ENCODE data around the gene MARCHF4. TPM values are rescaled to one million over a fixed set of nuclear protein-coding genes. Genes with fewer than 3 reads are reported as not detected.

The MARCHF4 gene
- total RNA-seq: under 1 TPM; 0.22 to 0.29 (median 0.25) TPM
- long read RNA-seq, donor 1: 0 reads
- long read RNA-seq, donor 2: 0 reads

- no peaks in the 10 kb centered on the region for H3K4me1 ChIP-seq (ENCODE audit: low read depth)
- intact Hi-C loops (cut with DNase I, micrococcal nuclease): no loop called here
- no peak within 1 kb of the TSS for H3K4me3 ChIP-seq
- no peak for TF ChIP-seq CTCF (IDR thresholded peaks at IDR 0.05)
- DNase-seq: peak; percentile 53 to 66 (median 54)
- no peaks in the 10 kb centered on the region for H3K36me3 ChIP-seq (ENCODE audit: low read depth)
- H3K9me3 ChIP-seq: no peaks in the 10 kb centered on the region
- peak; percentile 82 for ATAC-seq
Measured at GRCh38 chr2:216371721-216372702, at the start of gene MARCHF4. MARCHF4 (minus strand) TSS chr2:216372483; CDS start chr2:216370260, 2,223 bp downstream.

- Histone ChIP-seq H3K36me3 (ENCODE audit: low read depth) (no peaks in the 10 kb centered on the region), H3K4me1 (ENCODE audit: low read depth) (no peaks in the 10 kb centered on the region), H3K9me3 (no peaks in the 10 kb centered on the region), H3K4me3 (no peak overlapping the region)
- intact Hi-C loops (cut with DNase I, micrococcal nuclease): no loop called here
- DNase-seq (no peak), ATAC-seq (no peak)
- TF ChIP-seq CTCF (IDR thresholded peaks at IDR 0.05): no peak
Measured at GRCh38 chr2:216420367-216421101, 48.3 kb upstream of the MARCHF4 start.

GRCh38 chr2:216418981-216419380 lies 46.7 kb upstream of the MARCHF4 start:
- Histone ChIP-seq H3K9me3 (no peaks in the 10 kb centered on the region), H3K4me3 (no peak overlapping the region), H3K4me1 (ENCODE audit: low read depth) (no peaks in the 10 kb centered on the region), H3K36me3 (ENCODE audit: low read depth) (no peaks in the 10 kb centered on the region)
- TF ChIP-seq CTCF (IDR thresholded peaks at IDR 0.05): no peak
- intact Hi-C loops (cut with DNase I, micrococcal nuclease): no loop called here
- ATAC-seq (no peak), DNase-seq (no peak)

GRCh38 chr2:216416571-216417307 lies 44.5 kb upstream of the MARCHF4 start:
- Histone ChIP-seq H3K4me1 (ENCODE audit: low read depth) (no peaks in the 10 kb centered on the region), H3K4me3 (no peak overlapping the region), H3K9me3 (no peaks in the 10 kb centered on the region), H3K36me3 (ENCODE audit: low read depth) (peaks cover 5% of the 10 kb centered on the region)
- no peak for TF ChIP-seq CTCF (IDR thresholded peaks at IDR 0.05)
- ATAC-seq (no peak), DNase-seq (no peak)
- intact Hi-C loops (cut with DNase I, micrococcal nuclease): no loop called here

GRCh38 chr2:216415541-216415940 lies 43.3 kb upstream of the MARCHF4 start:
- H3K4me1 ChIP-seq (ENCODE audit: low read depth): no peaks in the 10 kb centered on the region
- DNase-seq (no peak), ATAC-seq (no peak)
- no peak for TF ChIP-seq CTCF (IDR thresholded peaks at IDR 0.05)
- H3K36me3 ChIP-seq (ENCODE audit: low read depth): peaks cover 5% of the 10 kb centered on the region
- H3K9me3 ChIP-seq: no peaks in the 10 kb centered on the region
- intact Hi-C loops (cut with DNase I, micrococcal nuclease): no loop called here
- no peak overlapping the region for H3K4me3 ChIP-seq
